GM23338 (cell line): ENCODE data around the gene ANKS1B. TPM values are rescaled to one million over a fixed set of nuclear protein-coding genes. Genes with fewer than 3 reads are reported as not detected.

Experiments used
- ATAC-seq: fragments of 200-7000 bp; cut with Tn5 transposase; 3 replicates; pipeline ENCODE4 v1.9.1; 2020
- DNase-seq: peaks from one replicate; pipeline ENCODE4 v3.0.0-alpha.2; 2015; ENCODE audit warnings: low spot score
- H2AFZ ChIP-seq: fragments of 200-600 bp; sonication (generic); 2 replicates; pipeline ENCODE4 v1.8.0; 2016; ENCODE audit warnings: antibody characterized with exemption, mild to moderate bottlenecking, moderate library complexity
- H3F3A ChIP-seq: fragments of 200-600 bp; sonication (generic); replicated peaks from 2 replicates; pipeline ENCODE4 v1.8.0; 2017; ENCODE audit warnings: antibody characterized with exemption, mixed run types, low read depth
- H3K27ac ChIP-seq: fragments of 200-600 bp; sonication (generic); 2 replicates; pipeline ENCODE4 v1.6.1; 2016; ENCODE audit warnings: low read depth
- H3K27me3 ChIP-seq: fragments of 200-600 bp; sonication (generic); 2 replicates; pipeline ENCODE4 v1.8.0; 2016; ENCODE audit warnings: mild to moderate bottlenecking, mixed run types, moderate library complexity; ENCODE audit not compliant: insufficient read depth
- H3K36me3 ChIP-seq: fragments of 200-600 bp; sonication (generic); 2 replicates; pipeline ENCODE4 v1.8.0; 2016; ENCODE audit warnings: mild to moderate bottlenecking; ENCODE audit not compliant: insufficient read depth
- H3K4me1 ChIP-seq: fragments of 200-600 bp; sonication (generic); 2 replicates; pipeline ENCODE4 v1.8.0; 2016; ENCODE audit warnings: mild to moderate bottlenecking, moderate library complexity; ENCODE audit not compliant: insufficient read depth
- H3K4me2 ChIP-seq: fragments of 200-600 bp; sonication (generic); 2 replicates; pipeline ENCODE4 v1.7.1; 2017; ENCODE audit warnings: mixed run types
- H3K4me3 ChIP-seq: fragments of 200-600 bp; sonication (generic); 2 replicates; pipeline ENCODE4 v1.6.1; 2016; ENCODE audit warnings: mixed run types
- H3K79me2 ChIP-seq: fragments of 200-600 bp; sonication (generic); replicated peaks from 2 replicates; pipeline ENCODE4 v1.8.0; 2017; ENCODE audit warnings: mild to moderate bottlenecking; ENCODE audit not compliant: insufficient read depth
- H3K9me2 ChIP-seq: fragments of 200-600 bp; sonication (generic); 2 replicates; pipeline ENCODE4 v1.8.0; 2017; ENCODE audit not compliant: insufficient read depth
- H4K20me1 ChIP-seq: fragments of 200-600 bp; sonication (generic); replicated peaks from 2 replicates; pipeline ENCODE4 v1.8.0; 2017; ENCODE audit warnings: mild to moderate bottlenecking; ENCODE audit not compliant: insufficient read depth
- H3K27ac Mint-ChIP-seq: 2 replicates; pipeline ENCODE4 v1.8.0; 2020; ENCODE audit warnings: inconsistent platforms, mild to moderate bottlenecking, moderate library complexity, mixed read lengths
- H3K27me3 Mint-ChIP-seq: 3 replicates; pipeline ENCODE4 v1.8.0; 2022; ENCODE audit warnings: low read depth, mild to moderate bottlenecking, moderate library complexity, mixed read lengths, inconsistent platforms; ENCODE audit not compliant: insufficient read depth, poor library complexity
- H3K36me3 Mint-ChIP-seq: 3 replicates; pipeline ENCODE4 v1.8.0; 2021; ENCODE audit warnings: low read depth, mild to moderate bottlenecking, inconsistent platforms, moderate library complexity, mixed read lengths
- H3K4me1 Mint-ChIP-seq: 3 replicates; pipeline ENCODE4 v1.8.0; 2020; ENCODE audit warnings: mild to moderate bottlenecking, inconsistent platforms, mixed read lengths
- H3K4me3 Mint-ChIP-seq: 3 replicates; pipeline ENCODE4 v1.8.0; 2021; ENCODE audit warnings: moderate library complexity, mild to moderate bottlenecking, inconsistent platforms, mixed read lengths
- H3K9me3 Mint-ChIP-seq: 3 replicates; pipeline ENCODE4 v1.8.0; 2020; ENCODE audit warnings: moderate library complexity, mild to moderate bottlenecking, inconsistent platforms, mixed read lengths
- CREB1 ChIP-seq: fragments of 250-450 bp; sonication (Bioruptor Pico); IDR thresholded peaks from 2 replicates; pipeline ENCODE4 v1.5.0; 2020; ENCODE audit warnings: low read depth, mild to moderate bottlenecking, moderate library complexity
- CTCF ChIP-seq, 2 experiments: fragments of 200-600 bp in 1 of 2; sonication (generic) in 1 of 2; conservative IDR thresholded peaks; 2 replicates each; pipeline versions ENCODE4 v1.5.1 to v1.6.1; 2016 to 2017; ENCODE audit warnings: antibody characterized with exemption in 2 of 2, low read depth in 2 of 2, mild to moderate bottlenecking in 2 of 2, moderate library complexity in 1 of 2
- EZH2 ChIP-seq: fragments of 200-600 bp; sonication (generic); IDR thresholded peaks from one replicate; pipeline ENCODE4 v1.8.0; 2017; ENCODE audit warnings: antibody characterized with exemption, mild to moderate bottlenecking, low read depth; ENCODE audit not compliant: unreplicated experiment
- JUNB ChIP-seq: IDR thresholded peaks from one replicate; pipeline ENCODE4 v1.6.1; 2016; ENCODE audit warnings: antibody characterized with exemption; ENCODE audit not compliant: unreplicated experiment
- NANOG ChIP-seq: IDR thresholded peaks from 2 replicates; pipeline ENCODE4 v1.6.1; 2016; ENCODE audit warnings: antibody characterized with exemption, borderline replicate concordance
- POLR2AphosphoS5 ChIP-seq: IDR thresholded peaks from 2 replicates; pipeline ENCODE4 v1.6.1; 2016; ENCODE audit warnings: antibody characterized with exemption, low read depth
- REST ChIP-seq: IDR thresholded peaks from one replicate; pipeline ENCODE4 v1.6.1; 2018; ENCODE audit warnings: antibody characterized with exemption; ENCODE audit not compliant: unreplicated experiment
- STAT1 ChIP-seq: IDR thresholded peaks from one replicate; pipeline ENCODE4 v1.6.1; 2016; ENCODE audit warnings: antibody characterized with exemption; ENCODE audit not compliant: unreplicated experiment
- ZNF114 ChIP-seq: fragments of 250-450 bp; sonication (Bioruptor Pico); IDR thresholded peaks from 2 replicates; pipeline ENCODE4 v1.5.0; 2020; ENCODE audit warnings: mild to moderate bottlenecking, moderate library complexity
- polyA plus RNA-seq: library from polyadenylated mRNA; unstranded; fragments of >200 nt; fragmentation: Nextera tagmentation; extraction: Ambion mirVana; gene quantifications from 2 replicates; pipeline ENCODE4 v1.2.1, GENCODE V29; 2016
- total RNA-seq: library from RNA; depleted of rRNA; stranded (reverse); fragments of >200 nt; shearing (Covaris generic); gene quantifications from 2 replicates; pipeline ENCODE4 v1.2.3, GENCODE V29; 2014

Gene ANKS1B
- total and polyA plus RNA-seq, 2 experiments from 2014 or later: 4.3 to 5.8 TPM

DNA sequence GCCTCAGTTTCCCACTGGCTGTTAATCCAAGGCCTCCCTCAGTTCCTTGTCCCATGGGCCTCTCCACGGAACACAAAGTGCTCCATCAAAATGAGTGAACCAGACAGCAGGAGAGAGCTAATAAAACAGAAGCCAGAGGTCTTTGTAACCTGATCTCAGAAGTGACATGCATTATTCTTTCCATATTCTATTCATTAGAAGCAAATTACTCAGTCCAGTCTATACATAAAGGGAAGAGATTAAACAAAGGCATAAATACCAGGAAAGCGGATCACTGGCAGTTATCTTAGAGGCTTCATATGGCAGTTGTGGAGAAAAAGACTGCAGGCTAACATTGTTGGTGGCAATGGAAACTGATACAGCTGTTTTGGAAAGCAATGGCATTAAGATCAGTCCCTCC lies 507.8 kb downstream of the ANKS1B start:
- no peak overlapping the region for H3K4me2 ChIP-seq
- no peaks in the 10 kb centered on the region for H3K36me3 ChIP-seq
- no peak for ATAC-seq
- peaks cover 6% of the 10 kb centered on the region for H3K4me1 Mint-ChIP-seq
- no peak overlapping the region for H3K4me3 Mint-ChIP-seq
- H3K27me3 ChIP-seq: no peaks in the 10 kb centered on the region
- no peak overlapping the region for H3K4me3 ChIP-seq
- H3K27ac Mint-ChIP-seq: no peak overlapping the region
- H3K27ac ChIP-seq: no peak overlapping the region
- H3F3A ChIP-seq: no peaks in the 10 kb centered on the region
- peaks cover 6% of the 10 kb centered on the region; the same call in 1 of the 2 replicates for H3K4me1 ChIP-seq
- no peaks in the 10 kb centered on the region for H3K9me2 ChIP-seq
- H3K27me3 Mint-ChIP-seq: no peaks in the 10 kb centered on the region
- no peak overlapping the region for H2AFZ ChIP-seq
- 0 out of 3 replicates have a peak, but pooled peaks cover 5% of the 10 kb centered on the region for H3K36me3 Mint-ChIP-seq
- H3K9me3 Mint-ChIP-seq: no peaks in the 10 kb centered on the region
- no peaks in the 10 kb centered on the region for H4K20me1 ChIP-seq
- H3K79me2 ChIP-seq: no peaks in the 10 kb centered on the region
- TF ChIP-seq EZH2 (no peak), JUNB (no peak), ZNF114 (CRISPR knock-in tag) (no peak), STAT1 (no peak), CREB1 (CRISPR knock-in tag) (no peak)
- no peak for DNase-seq

DNA sequence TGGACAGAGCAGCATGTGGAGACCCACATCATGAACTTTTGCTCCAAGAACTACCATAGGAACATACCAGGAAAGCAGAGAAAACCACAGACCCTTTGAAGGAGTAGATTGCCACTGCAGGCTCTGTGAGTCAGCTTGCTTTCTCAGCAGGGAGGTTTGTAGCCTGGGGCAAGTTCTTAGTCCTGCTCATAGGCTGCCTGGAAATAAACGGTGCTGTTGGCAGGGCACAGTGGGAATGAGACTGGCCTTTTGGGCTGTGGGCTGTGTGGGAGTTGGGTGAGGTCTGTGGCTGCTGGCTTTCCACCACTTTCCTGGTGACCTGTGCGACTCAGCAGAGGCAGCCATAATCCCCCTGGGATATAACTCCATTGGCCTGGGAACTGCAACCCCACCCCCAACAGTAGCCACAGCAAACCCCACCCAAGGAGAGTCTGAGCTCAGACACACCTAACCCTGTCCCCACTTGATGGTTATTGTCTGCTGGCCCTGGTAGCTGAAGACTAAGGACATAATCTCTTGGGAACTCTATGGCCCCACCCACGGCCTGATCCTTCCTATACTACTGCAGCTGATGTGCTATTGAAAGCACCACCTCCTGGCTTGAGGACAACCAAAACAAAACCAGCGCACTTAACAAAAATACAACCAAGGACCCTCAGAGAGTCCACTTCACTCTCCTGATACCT lies 529.2 kb downstream of the ANKS1B start:
- 0 out of 2 replicates have a peak, but pooled peaks cover 8% of the 10 kb centered on the region for H3K4me1 ChIP-seq
- DNase-seq: peak; percentile 14
- no peaks in the 10 kb centered on the region for H3K36me3 Mint-ChIP-seq
- H3K9me3 Mint-ChIP-seq: no peaks in the 10 kb centered on the region; the same call in 2 of the 3 replicates
- no peaks in the 10 kb centered on the region for H4K20me1 ChIP-seq
- no peaks in the 10 kb centered on the region for H3K36me3 ChIP-seq
- H3K79me2 ChIP-seq: no peaks in the 10 kb centered on the region
- no peaks in the 10 kb centered on the region for H3F3A ChIP-seq
- no peak overlapping the region for H3K4me3 Mint-ChIP-seq
- no peak overlapping the region for H3K27ac Mint-ChIP-seq
- no peak for TF ChIP-seq EZH2
- no peak for TF ChIP-seq JUNB
- TF ChIP-seq CTCF (conservative IDR thresholded peaks at IDR 0.05; ENCODE audit: low read depth in 2 of 2): no peak
- no peak for TF ChIP-seq POLR2AphosphoS5
- no peak for TF ChIP-seq NANOG
- no peak for TF ChIP-seq REST
- no peaks in the 10 kb centered on the region for H3K27me3 Mint-ChIP-seq
- H3K27ac ChIP-seq: no peak overlapping the region
- H3K4me1 Mint-ChIP-seq: peaks cover 12% of the 10 kb centered on the region
- H3K27me3 ChIP-seq: no peaks in the 10 kb centered on the region
- no peak overlapping the region for H3K4me3 ChIP-seq
- no peak overlapping the region for H2AFZ ChIP-seq
- ATAC-seq: peak; percentile 59
- H3K9me2 ChIP-seq: peaks cover 19% of the 10 kb centered on the region
- no peak overlapping the region for H3K4me2 ChIP-seq
